DND-41 (cell line): ENCODE data around the gene NDUFA7.
A peak's percentile ranks its signal among the peaks of the same experiment; 100 is the strongest.

Experiments used
- ATAC-seq: fragments of 200-7000 bp; cut with Tn5 transposase; 3 replicates; pipeline ENCODE4 v1.9.1; 2021; ENCODE audit warnings: low read depth; ENCODE audit not compliant: insufficient read depth
- DNase-seq: peaks from one replicate; pipeline ENCODE4 v3.0.0-alpha.2; 2020
- H2AFZ ChIP-seq: 2 replicates; pipeline ENCODE4 v1.6.0; 2012; ENCODE audit warnings: low read depth, low read length
- H3K27ac ChIP-seq: 2 replicates; pipeline ENCODE4 v1.5.1; 2012; ENCODE audit warnings: low read length, inconsistent platforms
- H3K27me3 ChIP-seq: fragments of 200-600 bp; sonication (generic); 2 replicates; pipeline ENCODE4 v1.6.0; 2012; ENCODE audit warnings: low read length, mild to moderate bottlenecking, inconsistent platforms; ENCODE audit not compliant: insufficient read depth, poor library complexity
- H3K36me3 ChIP-seq: 2 replicates; pipeline ENCODE4 v1.5.1; 2012; ENCODE audit warnings: low read length, inconsistent platforms; ENCODE audit not compliant: insufficient read depth
- H3K4me1 ChIP-seq: 2 replicates; pipeline ENCODE4 v1.5.1; 2012; ENCODE audit warnings: mild to moderate bottlenecking, low read length; ENCODE audit not compliant: insufficient read depth
- H3K4me2 ChIP-seq: 2 replicates; pipeline ENCODE4 v1.6.0; 2012; ENCODE audit warnings: mild to moderate bottlenecking, moderate library complexity, low read length, inconsistent platforms; ENCODE audit not compliant: insufficient read depth
- H3K4me3 ChIP-seq, 2 experiments: fragments of 200-600 bp in 1 of 2; shearing (Covaris generic) in 1 of 2; 2 replicates each; pipeline ENCODE4 v1.5.1; 2012 to 2016; ENCODE audit warnings: inconsistent platforms in 2 of 2, low read length in 2 of 2, mild to moderate bottlenecking in 2 of 2, low read depth in 1 of 2, moderate library complexity in 1 of 2
- H3K79me2 ChIP-seq: 2 replicates; pipeline ENCODE4 v1.6.0; 2012; ENCODE audit warnings: low read length, inconsistent platforms; ENCODE audit not compliant: insufficient read depth
- H3K9ac ChIP-seq: 2 replicates; pipeline ENCODE4 v1.6.0; 2012; ENCODE audit warnings: low read depth, mild to moderate bottlenecking, inconsistent platforms, low read length, moderate library complexity
- H3K9me3 ChIP-seq: 2 replicates; pipeline ENCODE4 v1.5.1; 2012; ENCODE audit warnings: low read length, moderate library complexity, mild to moderate bottlenecking, inconsistent platforms; ENCODE audit not compliant: insufficient read depth, severe bottlenecking
- H4K20me1 ChIP-seq: 2 replicates; pipeline ENCODE4 v1.6.0; 2012; ENCODE audit warnings: low read length; ENCODE audit not compliant: insufficient read depth
- CTCF ChIP-seq: IDR thresholded peaks from 2 replicates; pipeline ENCODE4 v1.5.1; 2012; ENCODE audit warnings: borderline replicate concordance, low read length, moderate library complexity, mild to moderate bottlenecking; ENCODE audit not compliant: poor library complexity, severe bottlenecking; ENCODE audit errors: extremely low read depth
- EZH2 ChIP-seq: IDR thresholded peaks from 3 replicates; pipeline ENCODE4 v1.6.1; 2012; ENCODE audit warnings: borderline replicate concordance, low read depth, mild to moderate bottlenecking, moderate library complexity, low read length, inconsistent platforms; ENCODE audit not compliant: severe bottlenecking

NDUFA7 gene

GRCh38 chr19:8322638-8322997, 1.4 kb upstream of the NDUFA7 start:
- Histone ChIP-seq H3K79me2 (peaks cover 53% of the 10 kb centered on the region), H3K4me1 (peaks cover 40% of the 10 kb centered on the region), H3K27ac (peak overlapping the region; percentile 80), H3K36me3 (peaks cover 31% of the 10 kb centered on the region), H3K27me3 (no peaks in the 10 kb centered on the region), H3K9ac (peak overlapping the region; percentile 85), H4K20me1 (peaks cover 23% of the 10 kb centered on the region), H3K4me3 (peak overlapping the region; percentile 60 to 85; a peak in 3 of 4 replicates), H3K9me3 (no peaks in the 10 kb centered on the region), H2AFZ (no peak overlapping the region), H3K4me2 (peak overlapping the region; percentile 83)
- ATAC-seq = no peak
- TF ChIP-seq EZH2 (no peak), CTCF (no peak)
- DNase-seq = no peak

- peak; percentile 27 for DNase-seq
- peak overlapping the region; percentile 80 for H3K27ac ChIP-seq
Observed at GRCh38 chr19:8321986-8322637, 937 bp upstream of the NDUFA7 start.

GRCh38 chr19:8320564-8321066, 560 bp downstream of the NDUFA7 start:
- peaks cover 55% of the 10 kb centered on the region for H3K79me2 ChIP-seq
- peak overlapping the region; percentile 60 to 85 for H3K4me3 ChIP-seq
- peak; percentile 31 for DNase-seq
- no peaks in the 10 kb centered on the region for H3K9me3 ChIP-seq
- H3K4me2 ChIP-seq = peak overlapping the region; percentile 94
- H3K27ac ChIP-seq = peak overlapping the region; percentile 95
- peak overlapping the region; percentile 85 for H3K9ac ChIP-seq
- H3K27me3 ChIP-seq = no peaks in the 10 kb centered on the region
- peak overlapping the region; percentile 92 for H2AFZ ChIP-seq
- peaks cover 40% of the 10 kb centered on the region for H3K4me1 ChIP-seq
- peaks cover 45% of the 10 kb centered on the region for H3K36me3 ChIP-seq
- peak; percentile 20 for ATAC-seq
- TF ChIP-seq EZH2 (no peak), CTCF (no peak)
- H4K20me1 ChIP-seq = peaks cover 23% of the 10 kb centered on the region

More at GRCh38 chr19:8321986-8322637, 937 bp upstream of the NDUFA7 start:
- Histone ChIP-seq H3K79me2 (peaks cover 53% of the 10 kb centered on the region), H3K4me3 (peak overlapping the region; percentile 60 to 85), H3K4me1 (peaks cover 40% of the 10 kb centered on the region), H3K36me3 (peaks cover 32% of the 10 kb centered on the region), H3K9me3 (no peaks in the 10 kb centered on the region), H2AFZ (peak overlapping the region; percentile 58; the same call in 1 of the 2 replicates), H4K20me1 (peaks cover 23% of the 10 kb centered on the region), H3K9ac (peak overlapping the region; percentile 85), H3K4me2 (peak overlapping the region; percentile 83), H3K27me3 (no peaks in the 10 kb centered on the region)
- TF ChIP-seq EZH2 = no peak
- TF ChIP-seq CTCF = no peak
- ATAC-seq = no peak
